Upper lobe of right lung (tissue), 1 donor: Measurements from ENCODE around the gene STYXL1. TPM values are rescaled to one million over a fixed set of nuclear protein-coding genes. Genes with fewer than 3 reads are reported as not detected.

Source experiments
- ATAC-seq: fragments of 200-7000 bp; cut with Tn5 transposase; one replicate; pipeline ENCODE4 v1.9.1; 2020; ENCODE audit warnings: mild to moderate bottlenecking, moderate library complexity
- DNase-seq: peaks from one replicate; pipeline ENCODE4 v3.0.0-alpha.2; 2020
- H3K27ac ChIP-seq: fragments of 200-600 bp; one replicate; pipeline ENCODE4 v1.8.0; 2022
- H3K27me3 ChIP-seq: fragments of 200-600 bp; one replicate; pipeline ENCODE4 v1.8.0; 2022; ENCODE audit warnings: mild to moderate bottlenecking
- H3K36me3 ChIP-seq: fragments of 200-600 bp; one replicate; pipeline ENCODE4 v1.8.0; 2022
- H3K4me1 ChIP-seq: fragments of 200-600 bp; one replicate; pipeline ENCODE4 v1.8.0; 2022
- H3K4me3 ChIP-seq: fragments of 200-600 bp; one replicate; pipeline ENCODE4 v1.8.0; 2022; ENCODE audit warnings: mild to moderate bottlenecking
- H3K9me3 ChIP-seq: fragments of 200-600 bp; one replicate; pipeline ENCODE4 v1.8.0; 2022
- CTCF ChIP-seq: fragments of 200-600 bp; IDR thresholded peaks from one replicate; pipeline ENCODE4 v1.8.0; 2022; ENCODE audit warnings: antibody characterized with exemption
- intact Hi-C: fragments of 100-400 bp; cut with DNase I; formaldehyde crosslinking; loops from one replicate; pipeline ENCODE4 v1.11.0; 2022
- total RNA-seq: library from RNA; stranded (reverse); fragmentation: NEBNext Ultra II Directional; extraction: Animal tissue kit (Norgen Biotek cat#: 25700); gene quantifications from one replicate; pipeline ENCODE4 v1.2.1, GENCODE V29; 2021
- donor health status: DM: no; HTN: yes; CAD: no; lungs with severe emphysema.

STYXL1 gene
- total RNA-seq, 1 donor from 2014 or later, result 20.9 TPM

- intact Hi-C loops, result no loop called here
- TF ChIP-seq CTCF, result no peak
- Histone ChIP-seq H3K36me3 (peaks cover 73% of the 10 kb centered on the region), H3K27ac (no peak overlapping the region), H3K4me3 (no peak overlapping the region), H3K9me3 (no peaks in the 10 kb centered on the region), H3K4me1 (no peaks in the 10 kb centered on the region), H3K27me3 (no peaks in the 10 kb centered on the region)
- no peak for ATAC-seq
- DNase-seq, result peak; percentile 68
These were observed 62.2 kb downstream of the STYXL1 start for GRCh38 chr7:75985518-75986146.

- Histone ChIP-seq H3K36me3 (peaks cover 79% of the 10 kb centered on the region), H3K27me3 (no peaks in the 10 kb centered on the region), H3K4me3 (no peak overlapping the region), H3K27ac (no peak overlapping the region), H3K4me1 (no peaks in the 10 kb centered on the region), H3K9me3 (no peaks in the 10 kb centered on the region)
- ATAC-seq, result no peak
- TF ChIP-seq CTCF, result no peak
- no peak for DNase-seq
- intact Hi-C loops, result no loop called here
These were observed 62.7 kb downstream of the STYXL1 start for GRCh38 chr7:75985009-75985517.

- Histone ChIP-seq H3K27me3 (no peaks in the 10 kb centered on the region), H3K36me3 (peaks cover 86% of the 10 kb centered on the region), H3K4me3 (no peak overlapping the region), H3K4me1 (no peaks in the 10 kb centered on the region), H3K27ac (no peak overlapping the region), H3K9me3 (no peaks in the 10 kb centered on the region)
- DNase-seq, result peak; percentile 61
- intact Hi-C loops, result no loop called here
- no peak for ATAC-seq
- no peak for TF ChIP-seq CTCF
These were observed 63.4 kb downstream of the STYXL1 start for GRCh38 chr7:75984130-75985008.

GRCh38 chr7:75983471-75984129 lies 64.2 kb downstream of the STYXL1 start:
- ATAC-seq (no peak), DNase-seq (no peak)
- Histone ChIP-seq H3K36me3 (peaks cover 89% of the 10 kb centered on the region), H3K4me3 (no peak overlapping the region), H3K27ac (no peak overlapping the region), H3K4me1 (no peaks in the 10 kb centered on the region), H3K27me3 (no peaks in the 10 kb centered on the region), H3K9me3 (no peaks in the 10 kb centered on the region)
- no peak for TF ChIP-seq CTCF
- intact Hi-C loops, result no loop called here

- no peak for TF ChIP-seq CTCF
- Histone ChIP-seq H3K27me3 (no peaks in the 10 kb centered on the region), H3K4me3 (no peak overlapping the region), H3K4me1 (no peaks in the 10 kb centered on the region), H3K36me3 (peaks cover 91% of the 10 kb centered on the region), H3K27ac (no peak overlapping the region), H3K9me3 (no peaks in the 10 kb centered on the region)
- ATAC-seq (no peak), DNase-seq (peak; percentile 55)
- intact Hi-C loops, result no loop called here
These were observed 65.3 kb downstream of the STYXL1 start for GRCh38 chr7:75982306-75983064.
